PFSK-1 (cell line): ENCODE measurements around the gene CDH8.

Experiments
- FOXP2 ChIP-seq: optimal IDR thresholded peaks from 2 replicates; pipeline ENCODE3; 2011; ENCODE audit warnings: borderline replicate concordance, control low read depth, inconsistent platforms; ENCODE audit not compliant: insufficient read depth; ENCODE audit errors: extremely low read length, extremely low read depth
- POLR2AphosphoS5 ChIP-seq: IDR thresholded peaks from 2 replicates; pipeline ENCODE4 v1.6.1; 2012; ENCODE audit warnings: low read depth, mild to moderate bottlenecking, control low read depth, low read length, moderate library complexity
- REST ChIP-seq, 2 experiments: IDR thresholded peaks; 2 replicates each; pipeline versions ENCODE4 v1.6.1 to v1.8.0; 2011 to 2012; ENCODE audit warnings: low read depth in 2 of 2, low read length in 2 of 2, control low read depth in 1 of 2, inconsistent platforms in 1 of 2, mild to moderate bottlenecking in 1 of 2, moderate library complexity in 1 of 2; ENCODE audit not compliant: insufficient read depth in 1 of 2
- SIN3A ChIP-seq: IDR thresholded peaks from 2 replicates; pipeline ENCODE4 v1.6.1; 2012; ENCODE audit warnings: mild to moderate bottlenecking, low read length, moderate library complexity, borderline replicate concordance; ENCODE audit not compliant: insufficient read depth
- TAF1 ChIP-seq: IDR thresholded peaks from 2 replicates; pipeline ENCODE4 v1.6.1; 2012; ENCODE audit warnings: low read length, control low read depth, borderline replicate concordance; ENCODE audit not compliant: insufficient read depth

The CDH8 gene

GRCh38 chr16:61763991-61764390, 272.2 kb downstream of the CDH8 start:
- TF ChIP-seq POLR2AphosphoS5 (no peak), REST (IDR thresholded peaks at IDR 0.05; ENCODE audit: insufficient read depth in 1 of 2, low read depth in 2 of 2, low read length in 2 of 2) (no peak), TAF1 (no peak), SIN3A (no peak), FOXP2 (no peak)

GRCh38 chr16:61763013-61763412, 273.2 kb downstream of the CDH8 start:
- TF ChIP-seq FOXP2: no peak
- TF ChIP-seq SIN3A: no peak

GRCh38 chr16:61730997-61731396, 305.2 kb downstream of the CDH8 start:
- no peak for TF ChIP-seq POLR2AphosphoS5
- no peak for TF ChIP-seq REST (IDR thresholded peaks at IDR 0.05; ENCODE audit: insufficient read depth in 1 of 2, low read depth in 2 of 2, low read length in 2 of 2)
- no peak for TF ChIP-seq FOXP2
- TF ChIP-seq TAF1: no peak
- TF ChIP-seq SIN3A: no peak

- TF ChIP-seq TAF1 (no peak), SIN3A (no peak), POLR2AphosphoS5 (no peak), FOXP2 (no peak), REST (IDR thresholded peaks at IDR 0.05; ENCODE audit: insufficient read depth in 1 of 2, low read depth in 2 of 2, low read length in 2 of 2) (no peak)
Measured at GRCh38 chr16:61726701-61727100, 309.5 kb downstream of the CDH8 start.

- no peak for TF ChIP-seq FOXP2
- no peak for TF ChIP-seq POLR2AphosphoS5
- no peak for TF ChIP-seq TAF1
- no peak for TF ChIP-seq SIN3A
- TF ChIP-seq REST (IDR thresholded peaks at IDR 0.05; ENCODE audit: insufficient read depth in 1 of 2, low read depth in 2 of 2, low read length in 2 of 2): no peak
Measured at GRCh38 chr16:61726125-61726524, 310.1 kb downstream of the CDH8 start.
